B cell (primary cell): ENCODE data around the gene MAFG. TPM values are rescaled to one million over a fixed set of nuclear protein-coding genes. Genes with fewer than 3 reads are reported as not detected.

Experiments used
- ATAC-seq: fragments of 200-7000 bp; cut with Tn5 transposase; one replicate; pipeline ENCODE4 v1.10.0; 2021; ENCODE audit warnings: low read depth, mild to moderate bottlenecking, moderate number of reproducible peaks, moderate library complexity
- CTCF ChIA-PET: fragments of 350-600 bp; sonication (Branson Sonifier 250); formaldehyde crosslinking; loops from one replicate; lab custom pipeline; 2021; ENCODE audit warnings: antibody characterized with exemption, inconsistent platforms; lab: Charles Lee
- POLR2A ChIA-PET: fragments of 350-600 bp; sonication (Branson Sonifier 250); formaldehyde crosslinking; loops from one replicate; lab custom pipeline; 2021; ENCODE audit warnings: antibody characterized with exemption; lab: Charles Lee
- DNase-seq: peaks from one replicate; pipeline ENCODE4 v3.0.0; 2013
- H2AFZ ChIP-seq: 2 replicates; pipeline ENCODE4 v1.6.1; 2012; ENCODE audit warnings: mild to moderate bottlenecking, low read depth, low read length; ENCODE audit not compliant: insufficient read depth, poor library complexity, severe bottlenecking
- H3K27ac ChIP-seq, 2 donors: 1 replicate in 1 of 2; 2 replicates in 1 of 2; pipeline ENCODE4 v1.5.1; 2012 to 2013; ENCODE audit warnings: low read length in 2 of 2, mild to moderate bottlenecking in 2 of 2, moderate library complexity in 1 of 2
- H3K27me3 ChIP-seq, 4 experiments: fragments of 200-600 bp in 1 of 4; sonication (generic) in 1 of 4; replicated peaks in 1 of 4; 1 replicate in 2 of 4; 2 replicates in 2 of 4; pipeline versions ENCODE4 v1.6.1 to v1.7.0; 2013 to 2016; ENCODE audit warnings: low read length in 3 of 4, mild to moderate bottlenecking in 2 of 4, mixed read lengths in 1 of 4, moderate library complexity in 1 of 4; ENCODE audit not compliant: insufficient read depth in 4 of 4, control insufficient read depth in 3 of 4; ENCODE audit errors: control extremely low read depth in 1 of 4
- H3K36me3 ChIP-seq, 2 experiments: replicated peaks in 1 of 2; 1 replicate in 1 of 2; 2 replicates in 1 of 2; pipeline versions ENCODE4 v1.6.1 to v1.7.1; 2013; ENCODE audit warnings: low read length in 1 of 2; ENCODE audit not compliant: insufficient read depth in 2 of 2, control insufficient read depth in 1 of 2; ENCODE audit errors: control extremely low read depth in 1 of 2, extremely low read depth in 1 of 2
- H3K4me1 ChIP-seq, 2 donors: fragments of 200-600 bp in 1 of 2; sonication (generic) in 1 of 2; 1 replicate in 1 of 2; 2 replicates in 1 of 2; pipeline versions ENCODE4 v1.5.1 to v1.6.1; 2013 to 2017; ENCODE audit warnings: low read length in 2 of 2; ENCODE audit not compliant: control insufficient read depth in 2 of 2, insufficient read depth in 2 of 2
- H3K4me2 ChIP-seq: replicated peaks from 2 replicates; pipeline ENCODE3; 2012; ENCODE audit warnings: mild to moderate bottlenecking, low read depth, low read length; ENCODE audit not compliant: poor library complexity, severe bottlenecking
- H3K4me3 ChIP-seq, 5 experiments: fragments of 200-600 bp in 1 of 5; sonication (generic) in 1 of 5; 1 replicate in 3 of 5; 2 replicates in 2 of 5; pipeline versions ENCODE4 v1.5.1 to v1.7.0; 2011 to 2016; ENCODE audit warnings: low read length in 4 of 5, mild to moderate bottlenecking in 4 of 5, low read depth in 2 of 5, control low read depth in 1 of 5, moderate library complexity in 1 of 5; ENCODE audit not compliant: insufficient read depth in 1 of 5; ENCODE audit errors: control extremely low read depth in 1 of 5, extremely low read depth in 1 of 5
- H3K79me2 ChIP-seq: fragments of 200-600 bp; sonication (generic); one replicate; pipeline ENCODE4 v1.6.0; 2016; ENCODE audit warnings: low read length; ENCODE audit not compliant: control insufficient read depth, insufficient read depth
- H3K9ac ChIP-seq: fragments of 200-600 bp; sonication (generic); 2 replicates; pipeline ENCODE4 v1.6.1; 2017; ENCODE audit warnings: mild to moderate bottlenecking, low read length, moderate library complexity
- H3K9me3 ChIP-seq, 3 donors: one replicate each; pipeline versions ENCODE4 v1.6.1 to v1.7.1; 2013; ENCODE audit warnings: low read length in 2 of 3; ENCODE audit not compliant: control insufficient read depth in 2 of 3, insufficient read depth in 1 of 3; ENCODE audit errors: control extremely low read depth in 1 of 3
- H4K20me1 ChIP-seq: 2 replicates; pipeline ENCODE4 v1.6.0; 2012; ENCODE audit warnings: mild to moderate bottlenecking, low read length; ENCODE audit not compliant: insufficient read depth, control insufficient read depth, poor library complexity, severe bottlenecking
- H3K27ac Mint-ChIP-seq: one replicate; pipeline ENCODE4 v1.8.0; 2021; ENCODE audit warnings: mixed read lengths
- H3K27me3 Mint-ChIP-seq: one replicate; pipeline ENCODE4 v1.8.0; 2021; ENCODE audit warnings: mixed read lengths
- H3K4me1 Mint-ChIP-seq: one replicate; pipeline ENCODE4 v1.8.0; 2021; ENCODE audit warnings: mixed read lengths
- H3K4me3 Mint-ChIP-seq: one replicate; pipeline ENCODE4 v1.8.0; 2021; ENCODE audit warnings: mixed read lengths
- H3K9me3 Mint-ChIP-seq: one replicate; pipeline ENCODE4 v1.8.0; 2022; ENCODE audit warnings: mixed read lengths; ENCODE audit not compliant: insufficient read depth
- EZH2 ChIP-seq: IDR thresholded peaks from 2 replicates; pipeline ENCODE4 v1.6.1; 2012; ENCODE audit warnings: borderline replicate concordance, low read depth, mild to moderate bottlenecking, moderate library complexity, low read length; ENCODE audit not compliant: insufficient read depth, poor library complexity, severe bottlenecking
- WGBS: methylation state at CpG from one replicate; pipeline ENCODE4 v1.1.5; 2013; ENCODE audit warnings: missing lambda C conversion rate; ENCODE audit not compliant: insufficient coverage; 5-methylcytosine and 5-hydroxymethylcytosine counted together
- intact Hi-C: fragments of 100-400 bp; cut with micrococcal nuclease; formaldehyde crosslinking; loops from one replicate; pipeline ENCODE4 v1.10.0; 2022
- polyA plus RNA-seq: library from polyadenylated mRNA; depleted of rRNA; stranded (reverse); fragments of >200 nt; gene quantifications from 2 replicates; pipeline ENCODE4 v1.2.3, GENCODE V29; 2012
- total RNA-seq, 2 donors: library from RNA; stranded (reverse); fragments of 120-200 nt in 1 of 2; gene quantifications; 1 replicate in 1 of 2; 2 replicates in 1 of 2; pipeline versions ENCODE4 v1.2.3 to v1.2.4, GENCODE V29; 2013 to 2022
- TF ChIP-seq, protein P1 (sequence below): fragments of 200-600 bp; IDR thresholded peaks from one replicate; pipeline ENCODE4 v1.8.0; 2022; ENCODE audit warnings: antibody characterized with exemption, mild to moderate bottlenecking

The MAFG gene
- total and polyA plus RNA-seq, 2 donors (not counting 1 experiment from before 2014, with no cell fraction given) = 11.4 to 27.9 TPM

GRCh38 chr17:81916234-81917001 lies 11.1 kb downstream of the MAFG start:
- peak overlapping the region; percentile 91 for H3K4me3 Mint-ChIP-seq
- H2AFZ ChIP-seq = no peak overlapping the region
- peak overlapping the region; percentile 78 for H3K9ac ChIP-seq
- peaks cover 29% of the 10 kb centered on the region for H3K4me1 Mint-ChIP-seq
- peaks cover 0 to 39% of the 10 kb centered on the region in 2 experiments for H3K36me3 ChIP-seq
- peaks cover 16 to 26% of the 10 kb centered on the region in 2 donors for H3K4me1 ChIP-seq
- no peak for DNase-seq
- no peak for TF ChIP-seq EZH2
- TF ChIP-seq, protein P1, sequence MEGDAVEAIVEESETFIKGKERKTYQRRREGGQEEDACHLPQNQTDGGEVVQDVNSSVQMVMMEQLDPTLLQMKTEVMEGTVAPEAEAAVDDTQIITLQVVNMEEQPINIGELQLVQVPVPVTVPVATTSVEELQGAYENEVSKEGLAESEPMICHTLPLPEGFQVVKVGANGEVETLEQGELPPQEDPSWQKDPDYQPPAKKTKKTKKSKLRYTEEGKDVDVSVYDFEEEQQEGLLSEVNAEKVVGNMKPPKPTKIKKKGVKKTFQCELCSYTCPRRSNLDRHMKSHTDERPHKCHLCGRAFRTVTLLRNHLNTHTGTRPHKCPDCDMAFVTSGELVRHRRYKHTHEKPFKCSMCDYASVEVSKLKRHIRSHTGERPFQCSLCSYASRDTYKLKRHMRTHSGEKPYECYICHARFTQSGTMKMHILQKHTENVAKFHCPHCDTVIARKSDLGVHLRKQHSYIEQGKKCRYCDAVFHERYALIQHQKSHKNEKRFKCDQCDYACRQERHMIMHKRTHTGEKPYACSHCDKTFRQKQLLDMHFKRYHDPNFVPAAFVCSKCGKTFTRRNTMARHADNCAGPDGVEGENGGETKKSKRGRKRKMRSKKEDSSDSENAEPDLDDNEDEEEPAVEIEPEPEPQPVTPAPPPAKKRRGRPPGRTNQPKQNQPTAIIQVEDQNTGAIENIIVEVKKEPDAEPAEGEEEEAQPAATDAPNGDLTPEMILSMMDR = no peak
- H4K20me1 ChIP-seq = peaks cover 52% of the 10 kb centered on the region
- H3K79me2 ChIP-seq = peaks cover 59% of the 10 kb centered on the region
- peak overlapping the region in 1 of 5 experiments; percentile 69 for H3K4me3 ChIP-seq
- H3K9me3 ChIP-seq = peaks cover 0 to 3% (median 0%) of the 10 kb centered on the region in 3 donors
- no peaks in the 10 kb centered on the region for H3K9me3 Mint-ChIP-seq
- CTCF ChIA-PET = interaction anchor here (1.4 to 1.6 kb wide), 3 partner anchors 11 to 43 kb away, joined by 3 to 8 read pairs (median 3); partner anchors contain the start of gene MAFG
- no peaks in the 10 kb centered on the region for H3K27me3 ChIP-seq
- H3K27ac Mint-ChIP-seq = peak overlapping the region; percentile 53
- peak overlapping the region; percentile 88 for H3K4me2 ChIP-seq
- 89% methylated on average over 12 of the region's 21 CpGs for WGBS
- intact Hi-C loops = no loop called here
- no peaks in the 10 kb centered on the region for H3K27me3 Mint-ChIP-seq
- no peak overlapping the region for H3K27ac ChIP-seq
- POLR2A ChIA-PET = interaction anchor here (0.7 kb wide), 1 partner anchor 14 kb away, joined by 3 read pairs; no protein-coding TSS in a partner anchor
- ATAC-seq = no peak

DNA sequence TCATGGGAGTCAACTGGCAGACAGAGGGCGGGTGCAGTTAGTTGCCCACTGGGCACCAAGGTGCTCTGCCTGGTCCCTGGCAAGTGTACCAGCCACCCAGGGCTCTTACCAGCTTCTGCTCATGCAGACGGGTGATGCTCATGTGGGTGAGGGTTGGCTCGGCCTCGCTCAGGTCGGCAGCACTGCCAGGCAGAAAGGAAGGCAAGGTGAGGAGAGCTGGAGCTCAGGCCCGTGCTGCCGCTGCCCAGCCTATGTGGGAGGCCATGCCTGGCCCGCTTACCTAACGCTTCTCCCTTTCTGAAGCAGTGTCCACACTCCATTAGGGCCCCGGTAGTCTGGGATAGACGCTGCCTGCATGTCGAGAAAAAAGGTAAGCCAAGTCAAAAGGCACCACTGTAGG lies 12.2 kb downstream of the MAFG start:
- TF ChIP-seq, protein P1 = no peak
- no peak for TF ChIP-seq EZH2
- Mint-ChIP-seq H3K4me1 (peaks cover 31% of the 10 kb centered on the region), H3K4me3 (no peak overlapping the region), H3K9me3 (no peaks in the 10 kb centered on the region), H3K27me3 (no peaks in the 10 kb centered on the region), H3K27ac (no peak overlapping the region)
- H3K27me3 ChIP-seq = no peaks in the 10 kb centered on the region
- H3K4me3 ChIP-seq = no peak overlapping the region
- intact Hi-C loops = no loop called here
- CTCF ChIA-PET = no interaction called here
- peaks cover 57% of the 10 kb centered on the region for H4K20me1 ChIP-seq
- DNase-seq = no peak
- peaks cover 57% of the 10 kb centered on the region for H3K79me2 ChIP-seq
- no peak overlapping the region for H3K9ac ChIP-seq
- H3K9me3 ChIP-seq = peaks cover 0 to 3% (median 0%) of the 10 kb centered on the region in 3 donors
- POLR2A ChIA-PET = no interaction called here
- no peak for ATAC-seq
- H3K4me2 ChIP-seq = no peak overlapping the region
- H2AFZ ChIP-seq = no peak overlapping the region
- H3K4me1 ChIP-seq = peaks cover 20 to 32% of the 10 kb centered on the region in 2 donors
- no peak overlapping the region for H3K27ac ChIP-seq
- 98% methylated on average over 12 of the region's 12 CpGs for WGBS
- H3K36me3 ChIP-seq = peaks cover 0 to 39% of the 10 kb centered on the region in 2 experiments
